HG02840 (cell line): ENCODE data around the gene COQ2.

Experiments
- ATAC-seq: cut with Tn5 transposase; IDR thresholded peaks from one replicate; pipeline ENCODE4 v1.9.1; 2021; ENCODE audit warnings: mild to moderate bottlenecking, moderate library complexity, moderate number of reproducible peaks; ENCODE audit not compliant: unreplicated experiment, low FRiP score

Gene COQ2

GRCh38 chr4:83219344-83220331 lies 65.0 kb downstream of the COQ2 start:
- ATAC-seq: no peak

- peak; percentile 87 for ATAC-seq
Observed at GRCh38 chr4:83217721-83218522, 66.7 kb downstream of the COQ2 start.

- no peak for ATAC-seq
Observed at GRCh38 chr4:83216959-83217683, 67.5 kb downstream of the COQ2 start.

- ATAC-seq: no peak
Observed at GRCh38 chr4:83214079-83214478, 70.5 kb downstream of the COQ2 start.
